GM19193 (cell line): ENCODE results near the gene FBN1.

Experiments
- POLR2A ChIP-seq: IDR thresholded peaks from 4 replicates; pipeline ENCODE4 v1.6.1; 2011; ENCODE audit not compliant: insufficient read depth, insufficient read length; ENCODE audit errors: extremely low read depth

FBN1 gene

GRCh38 chr15:48481802-48482201, 163.7 kb downstream of the FBN1 start:
- TF ChIP-seq POLR2A = no peak

- no peak for TF ChIP-seq POLR2A
Observed at GRCh38 chr15:48479751-48480150, 165.8 kb downstream of the FBN1 start.

- TF ChIP-seq POLR2A = no peak
Observed at GRCh38 chr15:48478581-48478980, 166.9 kb downstream of the FBN1 start.

GRCh38 chr15:48477795-48478360, 167.6 kb downstream of the FBN1 start:
- TF ChIP-seq POLR2A = no peak

GRCh38 chr15:48475600-48476395, 169.7 kb downstream of the FBN1 start:
- no peak for TF ChIP-seq POLR2A

GRCh38 chr15:48473667-48474066, 171.8 kb downstream of the FBN1 start:
- no peak for TF ChIP-seq POLR2A

GRCh38 chr15:48472756-48473155, 172.8 kb downstream of the FBN1 start:
- TF ChIP-seq POLR2A = no peak

- no peak for TF ChIP-seq POLR2A
Observed at GRCh38 chr15:48471073-48471472, 174.4 kb downstream of the FBN1 start.

- TF ChIP-seq POLR2A = no peak
Observed at GRCh38 chr15:48470096-48470495, 175.4 kb downstream of the FBN1 start.

- TF ChIP-seq POLR2A = no peak
Observed at GRCh38 chr15:48469681-48470080, 175.8 kb downstream of the FBN1 start.

- TF ChIP-seq POLR2A = no peak
Observed at GRCh38 chr15:48469271-48469670, 176.2 kb downstream of the FBN1 start.

- TF ChIP-seq POLR2A = no peak
Observed at GRCh38 chr15:48467801-48468200, 177.7 kb downstream of the FBN1 start.

- TF ChIP-seq POLR2A = no peak
Observed at GRCh38 chr15:48466820-48467219, 178.7 kb downstream of the FBN1 start.

GRCh38 chr15:48466079-48466478, 179.4 kb downstream of the FBN1 start:
- no peak for TF ChIP-seq POLR2A

- TF ChIP-seq POLR2A = no peak
Observed at GRCh38 chr15:48465410-48465809, 180.1 kb downstream of the FBN1 start.

GRCh38 chr15:48463366-48463880, 182.1 kb downstream of the FBN1 start:
- TF ChIP-seq POLR2A = no peak
